Inferior parietal cortex (tissue), 1 donor: ENCODE results near the gene TSPAN19.
"Not testable (repeated sequence)": the region's sequence is repeated elsewhere in the genome, so short reads cannot be mapped to it uniquely, and the experiment has no call there.

Experiments
- DNase-seq: peaks from one replicate; pipeline ENCODE4 v3.0.0-alpha.2; 2016; ENCODE audit errors: extremely low spot score

Gene TSPAN19

GRCh38 chr12:85036234-85036707 is at the start of gene TSPAN19, which contains the start of gene LRRIQ1:
TSPAN19 (minus strand) TSS chr12:85036277; CDS start chr12:85029946, 6,331 bp downstream.
LRRIQ1 (plus strand) TSS chr12:85036351; CDS start chr12:85038177, 1,826 bp downstream.
- peak; percentile 93 for DNase-seq

- no peak for DNase-seq
Measured at GRCh38 chr12:85085066-85085465, 49.0 kb upstream of the TSPAN19 start.

GRCh38 chr12:85076688-85077430 is 40.8 kb upstream of the TSPAN19 start:
- peak; percentile 66 for DNase-seq

- no peak for DNase-seq
Measured at GRCh38 chr12:85072826-85073225, 36.7 kb upstream of the TSPAN19 start.

GRCh38 chr12:85065837-85066482 is 29.9 kb upstream of the TSPAN19 start:
- no peak for DNase-seq

GRCh38 chr12:85060916-85061315 is 24.8 kb upstream of the TSPAN19 start:
- no peak for DNase-seq

GRCh38 chr12:85059594-85059993 is 23.5 kb upstream of the TSPAN19 start:
- DNase-seq, result no peak

GRCh38 chr12:85058339-85058738 is 22.3 kb upstream of the TSPAN19 start:
- no peak for DNase-seq

GRCh38 chr12:85057370-85057963 is 21.4 kb upstream of the TSPAN19 start:
- DNase-seq, result peak; percentile 69

- no peak for DNase-seq
Measured at GRCh38 chr12:85043829-85044228, 7.8 kb upstream of the TSPAN19 start.

- DNase-seq, result no peak
Measured at GRCh38 chr12:85041395-85041794, 5.3 kb upstream of the TSPAN19 start.

GRCh38 chr12:85036733-85037132 is 656 bp upstream of the TSPAN19 start:
- DNase-seq, result no peak

- peak; percentile 79 for DNase-seq
Measured at GRCh38 chr12:85029456-85029855, 6.6 kb downstream of the TSPAN19 start.

- no peak for DNase-seq
Measured at GRCh38 chr12:85018098-85018497, 18.0 kb downstream of the TSPAN19 start.

- no peak for DNase-seq
Measured at GRCh38 chr12:85017618-85018017, 18.5 kb downstream of the TSPAN19 start.

- no peak for DNase-seq
Measured at GRCh38 chr12:85017133-85017532, 18.9 kb downstream of the TSPAN19 start.

GRCh38 chr12:85016413-85016812 is 19.7 kb downstream of the TSPAN19 start:
- DNase-seq, result no peak

GRCh38 chr12:85007836-85008235 is 28.2 kb downstream of the TSPAN19 start:
- no peak for DNase-seq

GRCh38 chr12:85006206-85006605 is 29.9 kb downstream of the TSPAN19 start:
- no peak for DNase-seq

GRCh38 chr12:85005615-85006014 is 30.5 kb downstream of the TSPAN19 start:
- no peak for DNase-seq

- not testable (repeated sequence) for DNase-seq
Measured at GRCh38 chr12:85005047-85005446, 31.0 kb downstream of the TSPAN19 start.

- no peak for DNase-seq
Measured at GRCh38 chr12:85004204-85004603, 31.9 kb downstream of the TSPAN19 start.
